Measurements from ENCODE around the gene RPL34. TPM values are rescaled to one million over a fixed set of nuclear protein-coding genes. Genes with fewer than 3 reads are reported as not detected.
"Not testable (repeated sequence)": the region's sequence is repeated elsewhere in the genome, so short reads cannot be mapped to it uniquely, and the experiment has no call there.

RPL34 gene
- total RNA-seq (100 to 1,000 TPM; 727 to 878 (median 847) TPM), polyA plus RNA-seq (2,665 TPM)
- long read RNA-seq, donor 1, transcript RPL34-202 (5 exons, 441 nt): major isoform, 247 of 276 reads
- long read RNA-seq, donor 1, transcript RPL34-201 (5 exons, 529 nt): minor isoform, 5 of 276 reads
- long read RNA-seq, donor 1, transcript RPL34-206 (2 exons, 629 nt): minor isoform, 5 of 276 reads
- long read RNA-seq, donor 1, partial matches to known transcripts: 12 of 276 reads
- long read RNA-seq, donor 1, other reads (novel, unspliced or antisense): 7 of 276 reads
- long read RNA-seq, donor 2, transcript RPL34-206 (2 exons, 629 nt): minor isoform, 47 of 356 reads
- long read RNA-seq, donor 2, transcript RPL34-202 (5 exons, 441 nt): major isoform, 238 of 356 reads
- long read RNA-seq, donor 2, transcript RPL34-201 (5 exons, 529 nt): minor isoform, 7 of 356 reads
- long read RNA-seq, donor 2, partial matches to known transcripts: 59 of 356 reads
- long read RNA-seq, donor 2, other reads (novel, unspliced or antisense): 5 of 356 reads
- long read RNA-seq, donor 3, transcript RPL34-206 (2 exons, 629 nt): minor isoform, 14 of 65 reads
- long read RNA-seq, donor 3, transcript RPL34-202 (5 exons, 441 nt): major isoform, 37 of 65 reads
- long read RNA-seq, donor 3, partial matches to known transcripts: 10 of 65 reads
- long read RNA-seq, donor 3, other reads (novel, unspliced or antisense): 3 of 65 reads
- long read RNA-seq, donor 4, transcript RPL34-202 (5 exons, 441 nt): major isoform, 155 of 210 reads
- long read RNA-seq, donor 4, transcript RPL34-206 (2 exons, 629 nt): minor isoform, 25 of 210 reads
- long read RNA-seq, donor 4, partial matches to known transcripts: 25 of 210 reads
- long read RNA-seq, donor 4, other reads (novel, unspliced or antisense): 3 of 210 reads

- DNase-seq: peak; percentile 97 to 99 (median 98)
- Histone ChIP-seq H3K9me3 (ENCODE audit: control insufficient read depth, low read length) (no peaks in the 10 kb centered on the region), H3K27me3 (ENCODE audit: control insufficient read depth, insufficient read depth) (no peaks in the 10 kb centered on the region), H3K4me1 (ENCODE audit: control insufficient read depth, insufficient read depth, low read length) (peaks cover 2% of the 10 kb centered on the region), H3K27ac (ENCODE audit: low read length) (peak within 1 kb of the TSS; percentile 93), H3K4me3 (ENCODE audit: low read length) (peak within 1 kb of the TSS; percentile 99)
- peak; percentile 100 for ATAC-seq
- under 1% methylated on average over 32 of the region's 32 CpGs for WGBS
- intact Hi-C loops (cut with DNase I): no loop called here
These were observed at the start of gene RPL34 for GRCh38 chr4:108620101-108620932. Gene RPL34, plus strand, starts transcription at chr4:108620576. Its CDS starts 1,384 bp downstream, at chr4:108621960.

- Histone ChIP-seq H3K27me3 (ENCODE audit: control insufficient read depth, insufficient read depth) (no peaks in the 10 kb centered on the region), H3K27ac (ENCODE audit: low read length) (no peak overlapping the region), H3K4me1 (ENCODE audit: control insufficient read depth, insufficient read depth, low read length) (no peaks in the 10 kb centered on the region), H3K4me3 (ENCODE audit: low read length) (no peak overlapping the region), H3K9me3 (ENCODE audit: control insufficient read depth, low read length) (no peaks in the 10 kb centered on the region)
- no peak for DNase-seq
- intact Hi-C loops (cut with DNase I): loop anchor here in 3 of 4 donors (5.0 to 10.0 kb wide), 5 partner anchors 506 to 554 kb away; no protein-coding TSS in a partner anchor
- no peak for ATAC-seq
- 73% methylated on average over 4 of the region's 4 CpGs for WGBS
These were observed 49.3 kb upstream of the RPL34 start for GRCh38 chr4:108570993-108571569.

GRCh38 chr4:108574402-108574801, 46.0 kb upstream of the RPL34 start:
- no peak overlapping the region for H3K27ac ChIP-seq (ENCODE audit: low read length)
- H3K27me3 ChIP-seq (ENCODE audit: control insufficient read depth, insufficient read depth): no peaks in the 10 kb centered on the region
- H3K4me3 ChIP-seq (ENCODE audit: low read length): no peak overlapping the region
- ATAC-seq (no peak), DNase-seq (no peak)
- H3K9me3 ChIP-seq (ENCODE audit: control insufficient read depth, low read length): no peaks in the 10 kb centered on the region
- WGBS: 75% methylated on average over 3 of the region's 3 CpGs
- H3K4me1 ChIP-seq (ENCODE audit: control insufficient read depth, insufficient read depth, low read length): no peaks in the 10 kb centered on the region
- intact Hi-C loops (cut with DNase I): loop anchor here in 3 of 4 donors (5.0 to 10.0 kb wide), 5 partner anchors 510 to 557 kb away; no protein-coding TSS in a partner anchor

- intact Hi-C loops (cut with DNase I): no loop called here
- 46% methylated on average over 6 of the region's 6 CpGs for WGBS
- Histone ChIP-seq H3K9me3 (ENCODE audit: control insufficient read depth, low read length) (no peaks in the 10 kb centered on the region), H3K27me3 (ENCODE audit: control insufficient read depth, insufficient read depth) (no peaks in the 10 kb centered on the region), H3K27ac (ENCODE audit: low read length) (no peak overlapping the region), H3K4me3 (ENCODE audit: low read length) (no peak overlapping the region), H3K4me1 (ENCODE audit: control insufficient read depth, insufficient read depth, low read length) (no peaks in the 10 kb centered on the region)
- DNase-seq (no peak), ATAC-seq (no peak)
These were observed 39.3 kb upstream of the RPL34 start for GRCh38 chr4:108581083-108581482.

- Histone ChIP-seq H3K27ac (ENCODE audit: low read length) (no peak overlapping the region), H3K4me3 (ENCODE audit: low read length) (no peak overlapping the region), H3K9me3 (ENCODE audit: control insufficient read depth, low read length) (no peaks in the 10 kb centered on the region), H3K4me1 (ENCODE audit: control insufficient read depth, insufficient read depth, low read length) (no peaks in the 10 kb centered on the region), H3K27me3 (ENCODE audit: control insufficient read depth, insufficient read depth) (no peaks in the 10 kb centered on the region)
- intact Hi-C loops (cut with DNase I): no loop called here
- WGBS: 52% methylated on average over 3 of the region's 3 CpGs
- DNase-seq: no peak
- no peak for ATAC-seq
These were observed 33.6 kb upstream of the RPL34 start for GRCh38 chr4:108586778-108587177.

GRCh38 chr4:108588878-108589277, 31.5 kb upstream of the RPL34 start:
- no peak for ATAC-seq
- H3K27me3 ChIP-seq (ENCODE audit: control insufficient read depth, insufficient read depth): no peaks in the 10 kb centered on the region
- intact Hi-C loops (cut with DNase I): no loop called here

GRCh38 chr4:108589961-108590360, 30.4 kb upstream of the RPL34 start:
- intact Hi-C loops (cut with DNase I): no loop called here
- ATAC-seq (no peak), DNase-seq (no peak)
- no peaks in the 10 kb centered on the region for H3K4me1 ChIP-seq (ENCODE audit: control insufficient read depth, insufficient read depth, low read length)
- H3K4me3 ChIP-seq (ENCODE audit: low read length): no peak overlapping the region
- 74% methylated on average over 2 of the region's 2 CpGs for whole genome bisulfite sequencing
- H3K27me3 ChIP-seq (ENCODE audit: control insufficient read depth, insufficient read depth): no peaks in the 10 kb centered on the region
- H3K9me3 ChIP-seq (ENCODE audit: control insufficient read depth, low read length): no peaks in the 10 kb centered on the region
- H3K27ac ChIP-seq (ENCODE audit: low read length): no peak overlapping the region

More at GRCh38 chr4:108588878-108589277, 31.5 kb upstream of the RPL34 start:
- H3K4me1 ChIP-seq (ENCODE audit: control insufficient read depth, insufficient read depth, low read length): no peaks in the 10 kb centered on the region
- no peak overlapping the region for H3K4me3 ChIP-seq (ENCODE audit: low read length)
- H3K9me3 ChIP-seq (ENCODE audit: control insufficient read depth, low read length): no peaks in the 10 kb centered on the region
- no peak for DNase-seq
- H3K27ac ChIP-seq (ENCODE audit: low read length): no peak overlapping the region
- WGBS: 82% methylated on average over 1 of the region's 1 CpG

GRCh38 chr4:108590776-108591175, 29.6 kb upstream of the RPL34 start:
- no peak overlapping the region for H3K27ac ChIP-seq (ENCODE audit: low read length)
- no peaks in the 10 kb centered on the region for H3K27me3 ChIP-seq (ENCODE audit: control insufficient read depth, insufficient read depth)
- ATAC-seq (no peak), DNase-seq (no peak)
- 91% methylated on average over 1 of the region's 1 CpG for WGBS
- no peak overlapping the region for H3K4me3 ChIP-seq (ENCODE audit: low read length)
- H3K9me3 ChIP-seq (ENCODE audit: control insufficient read depth, low read length): no peaks in the 10 kb centered on the region
- intact Hi-C loops (cut with DNase I): no loop called here
- no peaks in the 10 kb centered on the region for H3K4me1 ChIP-seq (ENCODE audit: control insufficient read depth, insufficient read depth, low read length)

- Histone ChIP-seq H3K27ac (ENCODE audit: low read length) (no peak overlapping the region), H3K27me3 (ENCODE audit: control insufficient read depth, insufficient read depth) (no peaks in the 10 kb centered on the region), H3K4me1 (ENCODE audit: control insufficient read depth, insufficient read depth, low read length) (no peaks in the 10 kb centered on the region), H3K4me3 (ENCODE audit: low read length) (no peak overlapping the region), H3K9me3 (ENCODE audit: control insufficient read depth, low read length) (no peaks in the 10 kb centered on the region)
- 61% methylated on average over 2 of the region's 2 CpGs for WGBS
- intact Hi-C loops (cut with DNase I): no loop called here
- ATAC-seq (no peak), DNase-seq (no peak)
These were observed 27.7 kb upstream of the RPL34 start for GRCh38 chr4:108592674-108592986.

GRCh38 chr4:108594296-108594695, 26.1 kb upstream of the RPL34 start:
- intact Hi-C loops (cut with DNase I); H3K27ac ChIP-seq (ENCODE audit: low read length); H3K4me1 ChIP-seq (ENCODE audit: control insufficient read depth, insufficient read depth, low read length); H3K9me3 ChIP-seq (ENCODE audit: control insufficient read depth, low read length); ATAC-seq; H3K27me3 ChIP-seq (ENCODE audit: control insufficient read depth, insufficient read depth); DNase-seq; H3K4me3 ChIP-seq (ENCODE audit: low read length): not testable (repeated sequence)
- WGBS: 97% methylated on average over 21 of the region's 21 CpGs

Data from right cardiac atrium (tissue), 5 donors.